Stromal cell of bone marrow (primary cell): ENCODE measurements around the gene ANKRD18B.
A peak's percentile ranks its signal among the peaks of the same experiment; 100 is the strongest.
"Not testable (repeated sequence)": the region's sequence is repeated elsewhere in the genome, so short reads cannot be mapped to it uniquely, and the experiment has no call there.

Source experiments
- DNase-seq: peaks from one replicate; pipeline ENCODE4 v3.0.0-alpha.2; 2012; ENCODE audit warnings: low read depth

The ANKRD18B gene

GRCh38 chr9:33611358-33611757 is 87.3 kb downstream of the ANKRD18B start:
- no peak for DNase-seq

- not testable (repeated sequence) for DNase-seq
Measured at GRCh38 chr9:33612410-33612809, 88.4 kb downstream of the ANKRD18B start.

- DNase-seq: no peak
Measured at GRCh38 chr9:33614001-33614687, 90.1 kb downstream of the ANKRD18B start.

- DNase-seq: not testable (repeated sequence)
Measured at GRCh38 chr9:33618370-33618769, 94.3 kb downstream of the ANKRD18B start.

- DNase-seq: peak; percentile 69
Measured at GRCh38 chr9:33619666-33620404, 95.8 kb downstream of the ANKRD18B start.

GRCh38 chr9:33620738-33621439 is 96.8 kb downstream of the ANKRD18B start:
- peak; percentile 52 for DNase-seq
